Hypothalamus (tissue), 51 donors: Measurements from ENCODE around the gene GNAZ.

Experiments used
- DNase-seq, 51 donors: peaks; one replicate each; lab custom pipeline; 2025; lab: John Stamatoyannopoulos, UW

The GNAZ gene

GRCh38 chr22:23104187-23104971 lies 34.1 kb downstream of the GNAZ start:
- peak in 5 of 51 donors; percentile 17 to 35 (median 33) for DNase-seq

DNA sequence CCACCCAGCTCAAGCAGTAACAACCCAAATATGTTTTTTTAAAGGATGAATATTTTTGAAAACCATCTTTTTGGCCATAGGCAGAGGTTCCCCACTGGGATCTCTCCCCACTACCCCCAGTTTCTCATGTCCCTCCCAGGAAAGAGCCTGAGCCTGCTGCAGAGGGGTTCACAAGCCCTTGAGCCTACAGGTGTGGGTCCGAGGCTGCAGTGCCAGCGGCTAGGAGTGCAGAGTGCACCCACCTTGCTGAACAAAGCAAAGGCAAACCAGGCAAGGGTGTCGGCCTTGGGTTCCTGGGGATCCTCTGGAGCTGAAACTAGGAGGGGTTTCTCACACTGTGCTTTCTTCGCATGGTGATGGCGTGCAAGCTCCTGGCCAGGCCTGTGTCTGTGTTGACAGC lies 35.0 kb downstream of the GNAZ start:
- no peak for DNase-seq

DNA sequence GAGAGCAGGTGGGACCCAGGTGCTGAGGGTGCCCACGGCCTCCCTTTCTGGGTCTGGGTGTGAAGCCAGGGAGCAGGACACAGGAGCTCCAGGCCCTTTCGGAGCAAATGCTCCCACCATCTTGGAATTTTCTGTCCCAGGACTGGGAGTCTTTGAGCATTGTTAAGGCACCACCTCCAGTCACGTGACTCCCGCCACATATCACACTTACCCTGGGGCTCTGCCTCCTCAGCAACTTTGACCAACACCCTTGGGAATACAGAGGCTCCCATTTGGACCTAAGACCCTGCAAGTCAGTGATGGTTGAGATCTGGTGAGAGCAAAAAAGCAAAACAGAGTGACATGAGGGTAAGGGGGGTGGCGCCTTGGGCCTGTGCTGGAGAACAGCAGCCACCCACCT lies 35.6 kb downstream of the GNAZ start:
- no peak for DNase-seq

GRCh38 chr22:23106344-23106743 lies 36.0 kb downstream of the GNAZ start:
- peak in 1 of 51 donors; percentile 17 for DNase-seq

DNA sequence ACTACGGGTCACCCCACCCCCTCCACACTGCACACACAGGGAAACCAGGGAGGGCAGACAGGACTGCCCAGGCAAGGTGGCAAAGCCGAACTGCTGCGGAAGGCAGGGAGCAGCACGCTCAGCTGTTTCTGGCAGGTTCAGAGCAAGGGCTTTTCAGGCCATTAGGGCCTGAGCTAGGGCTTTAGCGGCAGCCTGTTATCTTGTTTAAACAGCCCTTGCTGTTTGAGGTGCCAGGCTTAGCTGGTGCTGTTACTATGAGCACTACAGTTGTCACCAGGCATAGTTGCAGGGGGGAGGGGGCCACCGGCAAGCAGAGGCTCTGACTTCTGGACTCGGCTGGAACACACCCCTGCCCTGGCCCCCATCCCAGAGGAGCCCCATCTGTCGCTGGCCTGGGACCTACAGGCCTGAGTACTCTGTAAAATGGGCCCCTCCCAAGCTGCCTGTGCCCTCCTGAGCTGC lies 36.6 kb downstream of the GNAZ start:
- DNase-seq: peak in 2 of 51 donors; percentile 16 to 26

DNA sequence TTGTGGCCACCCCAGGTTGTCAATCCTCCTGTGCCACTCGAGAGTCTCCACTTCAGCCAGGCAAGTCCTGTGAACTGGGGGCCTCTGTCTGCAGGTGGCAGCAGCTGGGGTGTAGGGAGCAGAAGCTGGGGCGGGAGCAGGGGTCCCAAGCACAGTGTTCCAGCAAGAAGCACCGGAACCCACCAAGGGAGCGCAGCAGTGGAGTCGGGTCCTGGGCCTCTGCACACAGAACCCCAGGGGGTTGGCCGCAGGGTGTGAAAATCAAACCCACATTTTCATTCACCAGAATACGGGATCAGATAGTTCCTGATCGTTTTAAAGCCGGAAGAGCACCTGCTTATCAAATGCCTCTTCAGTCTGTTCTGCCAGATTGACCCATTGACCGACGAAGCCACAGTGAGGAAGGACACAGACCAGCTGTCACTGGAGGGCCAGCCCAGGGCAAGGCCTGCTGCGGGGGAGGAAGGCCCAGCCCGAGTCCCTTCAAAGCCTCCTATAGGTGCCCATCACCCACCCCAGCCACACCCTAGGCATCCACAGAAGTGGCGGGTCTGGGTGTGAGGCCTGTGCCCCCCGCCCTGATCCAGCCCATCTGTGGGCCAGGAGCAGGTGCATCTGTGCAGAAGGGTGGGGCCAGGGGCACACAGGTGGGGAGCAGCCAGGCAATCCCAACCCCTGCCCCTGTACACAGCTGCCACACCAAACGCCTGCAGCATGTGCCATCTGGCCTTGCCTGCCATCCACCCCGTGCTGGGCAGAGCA lies 37.3 kb downstream of the GNAZ start:
- DNase-seq: no peak

- DNase-seq: no peak
Measured at GRCh38 chr22:23108249-23109078, 38.1 kb downstream of the GNAZ start.

- DNase-seq: no peak
Measured at GRCh38 chr22:23109079-23109347, 38.7 kb downstream of the GNAZ start.

GRCh38 chr22:23109441-23109978 lies 39.2 kb downstream of the GNAZ start:
- no peak for DNase-seq

DNA sequence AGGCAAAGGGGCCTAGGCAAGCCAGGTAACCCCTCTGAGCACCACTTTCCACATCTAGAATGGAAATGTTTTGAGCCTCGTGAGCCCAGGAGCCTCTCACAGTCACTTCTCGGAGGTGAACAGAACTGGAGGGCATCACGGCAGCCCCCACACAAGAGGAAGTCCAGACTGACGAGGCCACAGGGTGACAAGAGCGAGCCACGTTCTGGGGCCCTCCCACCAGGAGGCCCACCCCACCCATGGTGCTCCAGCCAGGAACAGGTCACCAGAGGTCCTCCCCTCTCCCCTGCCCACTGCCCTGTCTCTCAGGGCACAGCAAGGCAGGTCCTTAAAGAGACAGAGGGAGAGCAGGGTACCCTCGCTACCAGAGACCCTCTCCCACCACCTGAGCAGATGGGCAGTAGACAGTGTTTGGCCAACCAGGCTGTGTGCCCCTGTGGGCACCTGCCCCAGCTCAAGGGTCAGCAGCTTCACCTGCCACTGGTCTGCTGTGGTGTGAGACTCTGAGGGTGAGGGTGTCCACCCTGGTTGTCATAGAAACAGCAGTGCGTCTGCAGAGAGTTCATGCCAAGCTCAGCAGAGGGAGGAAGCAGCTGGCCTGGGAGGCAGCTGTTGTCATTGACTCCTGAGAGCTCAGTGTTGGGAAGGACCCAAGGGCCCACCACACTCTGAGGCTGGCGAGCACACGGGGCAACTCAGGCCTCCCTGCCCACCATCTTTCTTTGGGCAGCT lies 40.0 kb downstream of the GNAZ start:
- peak in 13 of 51 donors; percentile 17 to 61 (median 35) for DNase-seq

- DNase-seq: peak in 3 of 51 donors; percentile 36 to 52 (median 45)
Measured at GRCh38 chr22:23110922-23111527, 40.7 kb downstream of the GNAZ start.

DNA sequence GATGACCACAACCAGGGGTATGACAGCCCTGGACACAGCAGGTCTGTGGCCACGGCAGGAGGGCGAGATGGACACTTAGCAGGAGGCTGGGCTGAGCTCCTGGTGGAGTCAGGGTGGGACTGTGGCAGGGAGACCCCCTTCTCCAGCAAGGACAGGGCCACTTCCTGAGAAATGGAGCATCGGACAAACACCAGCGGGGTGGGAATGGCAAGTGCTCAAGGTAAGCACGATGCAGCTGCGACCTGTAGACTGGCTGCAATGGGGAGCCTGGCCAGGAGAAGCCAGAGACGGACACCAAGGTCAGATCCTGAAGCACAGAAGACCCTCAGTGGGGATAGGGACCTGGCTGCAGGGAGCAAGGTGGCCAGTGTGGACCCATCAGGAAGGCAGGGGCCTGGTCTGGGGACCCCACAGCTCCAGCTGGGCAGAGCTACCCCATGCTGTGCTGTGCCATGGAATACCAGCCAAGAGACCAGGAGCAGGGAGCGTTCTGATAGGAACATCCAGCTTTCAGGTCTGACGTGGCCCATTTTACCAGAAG lies 42.2 kb downstream of the GNAZ start:
- no peak for DNase-seq

DNA sequence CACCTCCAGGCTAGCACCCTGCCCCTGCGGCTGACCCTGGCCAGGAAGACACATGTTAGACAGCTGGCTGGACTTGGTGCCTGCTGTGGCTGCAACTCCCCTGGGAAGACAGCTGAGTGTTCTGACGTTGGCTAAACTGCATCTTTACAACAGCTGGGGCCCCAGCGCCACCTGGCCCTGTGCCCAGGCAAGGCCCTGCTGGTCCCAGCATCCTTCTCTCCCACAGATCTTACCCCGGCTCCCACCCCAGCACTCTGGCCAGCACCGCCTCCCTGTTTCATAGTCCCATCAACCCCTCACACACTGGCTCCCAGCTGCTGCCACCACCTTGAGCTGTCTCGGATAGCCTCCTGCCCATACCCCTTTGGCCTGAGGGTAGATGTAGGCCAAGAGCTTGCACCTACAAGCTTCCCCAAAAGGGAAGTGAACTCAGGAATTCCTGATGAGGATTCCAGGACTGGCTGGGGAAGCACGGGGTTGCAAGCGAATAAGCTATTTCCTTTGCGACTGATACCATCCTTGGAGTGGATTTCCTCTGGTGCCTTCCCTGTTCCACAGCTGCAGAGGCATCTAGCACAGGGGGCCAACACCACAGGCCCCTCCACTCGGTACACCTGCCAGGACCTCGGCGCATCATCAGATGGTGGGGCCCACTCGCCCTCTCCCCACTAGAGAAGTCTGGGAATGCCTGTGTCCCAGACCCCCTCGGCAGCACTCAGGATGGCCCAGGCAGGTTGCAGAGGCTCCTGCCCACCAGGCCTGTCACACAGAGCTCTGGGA lies 42.9 kb downstream of the GNAZ start:
- peak in 46 of 51 donors; percentile 14 to 87 (median 64) for DNase-seq

GRCh38 chr22:23113847-23114720 lies 43.8 kb downstream of the GNAZ start:
- peak in 41 of 51 donors; percentile 20 to 93 (median 76) for DNase-seq

GRCh38 chr22:23114721-23115020 lies 44.4 kb downstream of the GNAZ start:
- DNase-seq: peak in 1 of 51 donors; percentile 42

DNA sequence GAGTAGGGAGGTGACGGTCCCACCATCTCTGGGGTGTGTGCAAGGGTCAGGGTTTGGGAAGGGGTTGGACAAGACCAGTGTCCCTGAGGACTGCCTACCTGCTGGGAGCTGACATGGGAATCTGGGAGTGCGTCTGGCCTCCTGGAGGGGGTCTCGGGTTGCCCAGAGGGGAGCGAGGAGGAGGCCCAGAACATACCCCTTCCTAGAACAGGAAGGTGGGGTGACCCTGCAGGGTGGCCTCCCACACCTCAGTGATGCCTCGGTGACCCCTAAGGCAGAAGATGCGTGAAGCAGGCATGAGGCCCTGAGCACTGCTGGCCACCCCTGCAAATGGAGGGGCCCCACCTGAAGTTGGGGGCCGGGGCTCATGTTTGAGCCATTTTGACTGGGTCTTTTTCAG lies 45.0 kb downstream of the GNAZ start:
- DNase-seq: no peak

DNA sequence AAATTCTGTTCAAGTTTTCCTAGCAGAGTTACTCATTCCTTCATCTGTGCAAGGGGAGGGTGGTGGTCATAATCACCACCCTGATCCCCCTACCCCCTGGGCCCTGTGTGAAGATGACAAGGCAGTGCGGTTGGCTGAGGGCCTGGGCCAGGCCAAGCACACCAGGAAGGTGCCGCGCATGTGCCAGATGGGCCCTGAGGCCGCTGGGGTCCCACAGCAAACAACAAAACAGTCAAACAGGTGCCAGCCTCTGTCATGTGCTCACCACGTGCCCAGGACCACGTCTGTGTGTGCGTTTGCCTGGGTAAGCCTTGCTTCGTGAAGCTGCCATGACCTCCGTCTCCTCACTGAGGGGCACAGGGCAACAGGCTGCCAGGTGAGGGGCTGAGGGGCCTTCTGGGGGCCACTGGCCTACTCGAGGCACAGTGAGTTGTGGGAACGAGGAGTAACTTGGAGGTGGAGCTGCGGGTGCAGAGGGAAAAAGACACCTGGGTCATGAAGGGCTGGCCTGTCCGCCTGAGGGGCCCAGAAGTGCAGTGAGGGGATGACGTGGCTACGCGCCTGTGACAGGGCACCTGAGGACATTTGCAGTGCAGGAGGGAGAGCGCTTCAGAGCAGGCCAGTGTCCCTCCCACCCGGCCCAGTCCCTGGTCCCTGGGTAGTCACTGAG lies 45.6 kb downstream of the GNAZ start:
- DNase-seq: no peak
